ENCODE measurements around the gene C9orf78. TPM values are rescaled to one million over a fixed set of nuclear protein-coding genes. Genes with fewer than 3 reads are reported as not detected.
A peak's percentile ranks its signal among the peaks of the same experiment; 100 is the strongest.

Gene C9orf78
- total and polyA plus RNA-seq, 9 of the 15 experiments (the other 6 are each of a cell fraction or from before 2014, with no cell fraction given): 94.6 to 266 (median 202) TPM

DNA sequence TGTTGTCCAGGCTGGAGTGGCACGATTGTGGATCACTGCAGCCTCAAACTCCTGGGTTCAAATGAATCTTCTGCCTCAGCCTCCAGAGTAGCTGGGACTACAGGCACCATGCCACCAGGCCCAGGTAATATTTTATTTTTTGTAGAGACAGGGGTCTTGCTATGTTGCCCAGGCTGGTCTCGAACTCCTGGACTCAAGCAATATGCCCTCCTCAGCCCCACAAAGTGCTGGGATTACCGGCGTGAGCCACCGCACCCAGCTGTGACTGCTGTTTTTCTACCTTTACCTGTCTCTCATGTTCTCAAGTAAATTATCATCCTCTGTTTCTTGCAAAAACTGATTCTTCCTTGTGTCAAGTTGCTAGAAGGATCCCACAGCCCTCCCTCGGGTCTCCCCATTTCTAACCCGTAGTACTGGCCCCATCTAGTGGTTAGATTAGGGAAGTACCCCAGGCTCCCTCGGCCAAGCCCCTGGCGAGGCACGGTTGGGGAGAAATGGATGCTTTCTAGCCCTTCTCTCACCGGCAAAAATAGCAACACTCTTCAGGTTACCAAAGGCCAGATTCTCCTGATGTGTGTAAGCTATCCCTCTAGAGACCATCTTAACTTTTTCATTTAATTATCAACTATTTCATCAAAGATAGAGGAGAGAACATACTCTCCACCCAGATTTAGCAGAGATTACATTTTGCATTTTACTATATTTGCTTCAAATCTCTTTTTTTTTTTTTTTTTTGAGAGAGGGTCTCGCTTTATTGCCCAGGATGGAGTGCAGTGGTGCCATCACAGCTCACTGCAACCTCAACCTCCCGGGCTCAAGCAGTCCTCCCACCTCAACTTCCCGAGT is 51.3 kb downstream of the C9orf78 start (continued):
- TF ChIP-seq RCOR1 (IDR thresholded peaks at IDR 0.05; ENCODE audit: borderline replicate concordance in 1 of 2, low read depth in 2 of 2, low read length in 2 of 2) (peak in 1 of 2 experiments; percentile 55; a peak in 1 of 4 replicates), FOXM1 (IDR thresholded peaks at IDR 0.05; ENCODE audit: low read depth) (0 out of 2 replicates have a peak, but pooled peaks have one; percentile 14), FOXM1 (CRISPR knock-in tag; IDR thresholded peaks at IDR 0.05; ENCODE audit: low read depth) (no peak), NEUROD1 (IDR thresholded peaks at IDR 0.05; ENCODE audit: borderline replicate concordance, low read depth, low read length, partially characterized antibody) (no peak), FOXJ2 (tag; IDR thresholded peaks at IDR 0.05) (0 out of 2 replicates have a peak, but pooled peaks have one; percentile 39), BCOR (IDR thresholded peaks at IDR 0.05) (peak; percentile 90), ZNF121 (CRISPR knock-in tag; conservative IDR thresholded peaks at IDR 0.05) (peak; percentile 98), GTF2E2 (tag; IDR thresholded peaks at IDR 0.05) (0 out of 2 replicates have a peak, but pooled peaks have one; percentile 27), CBX3 (IDR thresholded peaks at IDR 0.05; ENCODE audit: borderline replicate concordance in 1 of 2, low read length in 2 of 2) (peak in 1 of 2 experiments; percentile 36; a peak in 1 of 3 replicates), NFIC (IDR thresholded peaks at IDR 0.05) (peak; percentile 17; the same call in 1 of the 2 replicates), ESRRB (CRISPR knock-in tag; IDR thresholded peaks at IDR 0.05; ENCODE audit: borderline replicate concordance) (no peak), THRA (IDR thresholded peaks at IDR 0.05) (no peak), SMC3 (conservative IDR thresholded peaks at IDR 0.05; ENCODE audit: insufficient read depth, low read depth, low read length) (peak; percentile 98), ARNT (IDR thresholded peaks at IDR 0.05) (peak in 1 of 2 experiments; percentile 24; a peak in 1 of 4 replicates), GABPB1 (CRISPR knock-in tag; IDR thresholded peaks at IDR 0.05) (no peak; the same call in 1 of the 2 replicates), TRIM28 (IDR thresholded peaks at IDR 0.05) (0 out of 2 replicates have a peak, but pooled peaks have one; percentile 49), NBN (IDR thresholded peaks at IDR 0.05; ENCODE audit: low read depth) (peak; percentile 40; the same call in 1 of the 2 replicates), POLR2G (IDR thresholded peaks at IDR 0.05; ENCODE audit: low read depth, low read length) (no peak), ZKSCAN3 (CRISPR knock-in tag; IDR thresholded peaks at IDR 0.05) (no peak), RNF2 (IDR thresholded peaks at IDR 0.05) (no peak), ZFP36 (IDR thresholded peaks at IDR 0.05; ENCODE audit: low read depth, low read length, partially characterized antibody) (peak; percentile 20), MBD2 (IDR thresholded peaks at IDR 0.05; ENCODE audit: borderline replicate concordance, low read depth) (no peak), MTA3 (IDR thresholded peaks at IDR 0.05; ENCODE audit: borderline replicate concordance) (no peak), MEF2D (tag; conservative IDR thresholded peaks at IDR 0.05; ENCODE audit: low read depth) (0 out of 2 replicates have a peak, but pooled peaks have one; percentile 23), KLF1 (tag; IDR thresholded peaks at IDR 0.05) (no peak)
- TF ChIP-seq, protein P1, sequence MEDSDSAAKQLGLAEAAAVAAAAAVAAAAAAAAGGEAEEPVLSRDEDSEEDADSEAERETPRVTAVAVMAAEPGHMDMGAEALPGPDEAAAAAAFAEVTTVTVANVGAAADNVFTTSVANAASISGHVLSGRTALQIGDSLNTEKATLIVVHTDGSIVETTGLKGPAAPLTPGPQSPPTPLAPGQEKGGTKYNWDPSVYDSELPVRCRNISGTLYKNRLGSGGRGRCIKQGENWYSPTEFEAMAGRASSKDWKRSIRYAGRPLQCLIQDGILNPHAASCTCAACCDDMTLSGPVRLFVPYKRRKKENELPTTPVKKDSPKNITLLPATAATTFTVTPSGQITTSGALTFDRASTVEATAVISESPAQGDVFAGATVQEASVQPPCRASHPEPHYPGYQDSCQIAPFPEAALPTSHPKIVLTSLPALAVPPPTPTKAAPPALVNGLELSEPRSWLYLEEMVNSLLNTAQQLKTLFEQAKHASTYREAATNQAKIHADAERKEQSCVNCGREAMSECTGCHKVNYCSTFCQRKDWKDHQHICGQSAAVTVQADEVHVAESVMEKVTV (CRISPR knock-in tag; IDR thresholded peaks at IDR 0.05): peak; percentile 99
